Measurements from ENCODE around the gene ANKRD29.

GRCh38 chr18:23552505-23552904 is 110.2 kb downstream of the ANKRD29 start:
- TF ChIP-seq CREB1 (IDR thresholded peaks at IDR 0.05; ENCODE audit: low read depth) (no peak), FOXM1 (IDR thresholded peaks at IDR 0.05; ENCODE audit: borderline replicate concordance, low read depth) (no peak), EP300 (IDR thresholded peaks at IDR 0.05; ENCODE audit: borderline replicate concordance) (no peak), RAD21 (IDR thresholded peaks at IDR 0.05; ENCODE audit: low read depth) (no peak), REST (IDR thresholded peaks at IDR 0.05; ENCODE audit: low read depth) (no peak), CEBPB (IDR thresholded peaks at IDR 0.05) (no peak)
